HG02973 (cell line): ENCODE results near the gene ST7.

Experiments
- ATAC-seq: cut with Tn5 transposase; IDR thresholded peaks from one replicate; pipeline ENCODE4 v1.9.1; 2021; ENCODE audit warnings: moderate library complexity; ENCODE audit not compliant: unreplicated experiment

Gene ST7

DNA sequence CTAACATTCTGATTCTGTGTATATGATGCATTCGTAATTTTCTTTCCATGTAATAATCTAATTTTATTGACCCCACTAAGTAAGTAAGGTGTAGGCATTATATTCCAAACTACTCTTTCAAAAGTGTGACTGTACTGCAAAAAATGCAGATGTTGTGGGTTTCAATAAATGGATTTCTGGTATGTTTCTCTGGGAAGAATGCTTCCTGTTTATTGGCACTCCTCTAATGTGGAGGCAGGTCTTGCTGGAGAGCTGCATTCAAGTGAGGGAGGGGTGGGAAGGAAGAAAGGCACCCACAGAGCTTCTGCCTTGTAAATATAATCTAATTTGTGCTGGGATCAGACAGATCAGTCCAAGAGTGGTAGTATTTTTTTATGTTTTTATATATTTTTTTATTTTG is 23.9 kb downstream of the ST7 start:
- ATAC-seq, result no peak

DNA sequence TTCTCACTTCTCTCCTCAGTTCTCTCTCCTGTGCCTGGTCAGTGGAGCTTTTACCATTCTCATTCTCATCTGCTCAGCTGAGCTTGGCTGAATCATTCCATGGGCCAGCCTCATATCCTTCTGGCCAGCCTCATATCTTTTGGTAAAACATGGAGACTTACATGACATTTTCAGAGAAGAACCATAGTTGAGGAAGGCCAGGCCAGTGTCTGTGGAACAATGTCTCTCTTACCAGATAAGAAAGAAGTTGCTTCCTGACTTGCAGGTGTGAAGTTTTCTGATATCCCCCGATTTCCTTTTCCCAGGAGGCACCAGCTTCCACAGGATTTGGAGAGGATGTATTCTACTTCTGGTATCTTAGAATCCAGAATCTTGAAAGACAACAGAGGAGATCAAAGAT is 24.7 kb downstream of the ST7 start:
- ATAC-seq, result no peak

DNA sequence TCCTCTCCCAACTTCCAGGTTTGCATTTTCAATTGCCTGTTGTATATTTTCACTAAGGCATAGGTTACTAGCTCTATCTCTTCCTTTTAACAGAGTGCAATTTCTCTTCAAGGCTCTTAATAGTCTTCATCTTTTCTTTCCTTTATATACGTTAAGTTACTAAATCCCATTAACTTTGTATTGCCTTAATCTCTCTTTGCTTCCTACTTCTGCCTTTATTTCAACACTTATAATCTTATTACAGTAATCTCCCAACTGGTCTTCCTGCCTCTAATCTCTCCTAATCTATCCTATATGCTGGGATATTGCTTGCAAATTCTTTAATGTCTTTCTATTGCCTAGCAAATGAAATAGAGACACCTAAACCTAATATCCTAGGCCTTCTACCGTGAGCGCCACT is 26.1 kb downstream of the ST7 start:
- ATAC-seq, result no peak

DNA sequence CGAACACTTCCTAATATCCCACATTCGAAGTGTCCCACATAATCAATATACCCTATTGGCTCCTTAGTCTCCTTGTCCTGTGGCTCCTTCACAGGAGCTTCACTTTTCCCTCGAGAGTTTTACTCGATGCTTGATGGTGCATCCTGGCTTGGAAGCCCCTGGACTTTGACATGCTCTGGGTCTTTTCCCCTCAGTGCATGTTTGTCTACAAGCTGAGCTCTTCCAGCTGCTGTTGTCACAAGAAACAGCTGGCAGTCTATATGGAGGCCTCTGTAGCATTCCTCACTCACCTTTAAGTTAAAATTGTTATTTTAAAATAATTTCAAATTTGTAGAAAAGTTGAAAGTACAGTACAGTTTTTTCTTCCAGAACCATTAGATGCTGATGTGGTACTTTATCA is 27.1 kb downstream of the ST7 start:
- ATAC-seq, result no peak

DNA sequence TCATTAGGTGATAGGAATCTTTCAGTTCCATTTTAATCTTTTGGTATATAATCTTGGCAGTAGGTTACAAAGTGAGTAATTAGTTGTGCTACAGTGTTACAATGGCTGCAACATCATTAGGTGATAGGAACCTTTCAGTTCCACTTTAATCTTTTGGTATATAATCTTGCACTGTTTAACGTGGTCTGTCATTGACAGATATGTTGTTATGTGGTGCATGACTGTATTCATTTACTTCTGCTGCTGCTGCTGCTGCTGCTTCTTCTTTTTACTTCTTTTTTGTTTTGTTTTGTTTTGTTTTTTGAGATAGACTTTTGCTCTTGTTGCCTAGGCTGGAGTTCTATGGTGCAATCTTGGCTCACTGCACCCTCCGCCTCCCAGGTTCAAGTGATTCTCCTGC is 28.6 kb downstream of the ST7 start:
- no peak for ATAC-seq

DNA sequence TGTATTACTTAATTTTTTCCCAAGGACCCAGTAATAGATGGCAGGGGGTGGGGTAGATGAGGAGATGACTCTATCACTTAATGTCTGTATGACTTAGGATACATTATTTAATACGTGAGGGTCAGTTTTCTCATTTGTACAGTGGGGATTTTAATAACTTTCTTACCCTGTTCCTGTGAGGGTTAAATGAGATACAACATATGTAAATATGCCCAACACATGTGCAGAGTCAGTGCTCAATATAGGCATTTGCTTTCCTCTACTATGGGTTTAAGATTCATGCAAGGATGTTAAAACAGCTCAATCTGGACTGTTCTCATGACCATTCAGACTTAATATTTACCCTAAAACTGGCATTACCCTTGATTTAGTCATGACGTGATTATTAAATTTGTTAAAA is 31.2 kb downstream of the ST7 start:
- ATAC-seq, result no peak

DNA sequence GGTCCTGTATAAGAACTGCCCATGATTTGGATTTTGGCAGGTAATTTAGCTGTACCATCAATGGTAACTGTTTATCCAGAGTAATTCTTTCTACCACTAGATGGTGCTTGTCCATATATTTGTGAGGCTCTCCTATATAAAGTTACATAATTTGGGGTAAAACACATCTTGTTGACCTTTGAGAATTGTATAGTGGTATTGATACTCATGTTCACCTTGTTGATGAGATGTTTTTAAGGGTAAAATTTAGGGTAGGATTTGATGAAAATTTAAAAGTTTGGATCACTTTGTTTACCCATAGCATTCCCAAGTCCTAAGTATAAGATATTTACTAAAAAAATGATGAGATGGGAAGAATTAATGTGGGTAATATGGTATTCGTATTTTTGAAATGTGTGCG is 31.6 kb downstream of the ST7 start:
- ATAC-seq, result no peak

DNA sequence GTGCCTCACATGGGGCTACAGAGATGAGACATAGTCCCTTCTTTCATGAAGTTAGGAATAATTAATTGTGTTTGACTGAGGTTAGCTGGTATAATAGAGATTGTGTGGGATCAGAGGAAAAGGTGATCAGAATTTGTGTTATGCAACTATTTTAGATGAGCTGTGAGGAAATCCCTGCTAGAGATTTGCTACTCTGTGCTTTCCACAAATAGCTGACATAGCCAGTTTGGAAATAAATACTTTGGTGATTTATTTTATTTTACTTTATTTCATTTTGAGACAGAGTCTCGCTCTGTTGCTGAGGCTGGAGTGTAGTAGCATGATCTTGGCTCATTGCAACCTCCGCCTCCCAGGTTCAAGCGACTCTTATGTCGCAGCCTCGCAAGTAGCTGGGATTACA is 32.3 kb downstream of the ST7 start:
- ATAC-seq, result no peak

DNA sequence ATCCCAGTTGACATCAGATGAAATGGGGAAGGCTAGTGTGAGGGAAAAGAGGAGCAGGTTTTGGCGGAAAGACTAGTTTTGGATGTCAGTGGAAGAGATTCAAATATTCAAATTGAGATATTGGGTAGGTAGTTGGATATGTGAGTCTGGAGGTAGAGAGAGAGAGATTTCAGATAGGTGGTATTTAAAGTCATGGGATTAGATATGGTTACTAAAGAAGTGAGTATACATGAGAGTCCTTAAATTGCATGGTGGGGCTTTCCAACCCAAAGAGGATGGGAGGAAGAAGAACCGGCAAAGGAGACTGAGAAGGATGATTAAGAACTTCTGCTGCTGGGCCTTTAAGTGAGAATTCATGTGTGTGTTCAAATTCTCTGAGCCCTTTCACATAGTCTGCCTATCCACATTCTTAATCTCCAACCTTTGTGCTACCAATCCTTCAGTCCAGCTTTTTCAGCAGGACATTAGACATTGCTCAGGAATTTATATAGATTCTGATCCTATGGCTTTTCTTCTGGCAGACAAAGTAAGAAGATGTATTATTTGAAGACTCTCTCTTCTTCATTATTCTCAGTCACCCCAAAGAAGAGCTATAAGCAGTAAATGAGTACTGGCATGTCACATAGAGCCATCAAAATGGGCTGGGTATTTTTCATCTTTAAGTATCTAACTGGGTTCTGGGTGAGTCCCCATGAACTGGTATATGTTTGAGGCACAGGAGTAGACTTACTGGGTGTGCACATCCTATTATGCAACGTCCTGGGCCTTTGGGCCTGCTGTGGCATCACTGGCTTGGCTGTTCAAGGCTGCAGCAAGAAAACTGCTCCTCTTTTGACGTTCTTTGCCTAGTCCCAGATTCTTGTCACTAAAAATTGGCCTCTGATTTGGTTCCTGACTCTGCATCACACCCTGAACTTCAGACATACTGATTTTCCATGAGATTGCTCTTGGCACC is 33.6 kb downstream of the ST7 start:
- ATAC-seq, result peak; percentile 41

DNA sequence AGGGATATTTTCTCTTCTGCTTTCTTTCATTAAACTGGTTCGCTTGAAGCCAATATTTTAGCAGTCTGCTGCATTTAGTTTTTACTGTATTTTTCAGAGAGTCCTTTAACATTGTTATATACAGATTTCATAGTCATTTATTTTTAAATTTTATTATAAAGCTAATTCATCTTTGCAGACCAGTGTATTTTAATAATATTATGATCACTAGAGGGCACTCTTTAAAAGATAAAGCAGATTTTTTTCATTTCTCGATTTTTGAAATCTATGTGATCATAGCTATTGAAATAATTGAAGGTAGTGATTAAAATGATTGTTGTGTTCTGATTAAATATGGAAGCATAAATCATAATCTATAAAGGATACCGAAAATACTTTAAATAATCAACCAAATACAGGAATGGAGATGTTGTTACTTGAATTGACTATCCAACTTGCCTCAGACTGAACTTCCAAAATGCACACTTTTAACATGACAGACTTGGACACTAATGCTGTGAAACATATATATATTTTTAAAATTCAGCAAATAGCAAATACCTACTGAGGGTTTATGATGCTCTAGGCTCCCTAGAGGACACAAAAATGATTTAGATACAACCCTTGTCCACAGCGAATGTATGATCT is 35.2 kb downstream of the ST7 start:
- ATAC-seq, result no peak

DNA sequence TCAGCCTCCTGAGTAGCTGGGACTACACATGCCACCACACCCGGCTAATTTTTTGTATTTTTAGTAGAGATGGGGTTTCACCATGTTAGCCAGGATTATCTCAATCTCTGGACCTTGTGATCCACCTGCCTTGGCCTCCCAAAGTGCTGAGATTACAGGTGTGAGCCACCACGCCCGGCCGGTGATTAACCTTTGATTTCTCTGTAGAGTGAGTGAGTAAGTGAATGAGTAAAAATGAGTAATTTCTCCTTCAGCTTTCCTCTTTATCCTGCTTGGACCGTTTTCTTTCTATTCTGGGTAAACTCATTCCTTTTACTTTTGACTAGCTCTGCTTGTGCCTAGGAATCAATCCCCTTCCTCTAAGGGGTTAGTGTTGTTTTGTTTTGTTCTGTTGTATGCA is 36.8 kb downstream of the ST7 start:
- no peak for ATAC-seq

DNA sequence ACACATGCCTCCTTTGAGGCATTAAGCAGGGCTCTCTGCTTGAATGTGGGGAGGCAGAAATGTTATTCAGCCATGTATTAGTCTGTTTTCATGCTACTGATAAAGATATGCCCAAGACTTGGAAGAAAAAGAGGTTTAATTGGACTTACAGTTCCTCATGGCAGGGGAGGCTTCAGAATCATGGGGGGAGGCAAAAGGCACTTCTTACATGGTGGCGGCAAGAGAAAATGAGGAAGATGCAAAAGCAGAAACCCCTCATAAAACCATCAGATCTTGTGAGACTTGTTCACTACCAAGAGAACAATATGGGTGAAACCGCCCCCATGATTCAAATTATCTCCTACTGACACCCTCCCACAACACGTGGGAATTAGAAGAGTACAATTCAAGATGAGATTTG is 37.9 kb downstream of the ST7 start:
- no peak for ATAC-seq

DNA sequence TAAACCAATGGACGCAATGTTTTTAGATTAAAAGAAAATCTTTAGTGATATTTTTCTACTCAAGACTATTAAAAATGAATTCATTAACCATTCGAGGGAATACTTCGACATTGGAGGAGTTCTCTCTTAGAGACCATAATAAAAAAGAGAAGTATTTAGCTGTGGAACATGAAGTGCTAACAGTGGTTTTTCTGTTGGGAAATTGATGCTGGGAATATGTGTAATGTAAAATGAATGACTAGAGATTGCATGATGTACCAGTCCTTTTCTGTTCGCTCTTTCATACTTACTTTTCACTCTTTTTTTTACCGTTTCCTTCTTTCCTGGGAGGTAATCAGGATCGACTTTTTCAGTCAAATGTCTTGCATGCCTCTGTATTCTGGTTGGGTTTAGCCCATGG is 41.3 kb downstream of the ST7 start:
- ATAC-seq, result no peak

DNA sequence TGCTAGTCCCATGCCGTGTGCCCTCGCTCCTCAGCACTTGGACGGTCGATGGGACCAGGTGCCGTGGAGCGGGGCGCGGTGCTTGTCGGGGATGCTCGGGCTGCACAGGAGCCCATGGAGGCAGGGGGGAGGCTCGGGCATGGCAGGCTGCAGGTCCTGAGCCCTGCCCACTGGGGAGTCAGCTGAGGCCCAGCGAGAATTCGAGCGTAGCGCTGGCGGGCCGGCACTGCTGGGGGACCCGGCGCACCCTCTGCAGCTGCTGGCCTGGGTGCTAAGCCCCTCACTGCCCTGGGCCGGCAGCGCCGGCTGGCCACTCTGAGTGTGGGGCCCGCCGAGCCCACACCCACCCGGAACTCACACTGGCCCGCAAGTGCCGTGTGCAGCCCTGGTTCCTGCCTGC is 44.7 kb downstream of the ST7 start:
- no peak for ATAC-seq

DNA sequence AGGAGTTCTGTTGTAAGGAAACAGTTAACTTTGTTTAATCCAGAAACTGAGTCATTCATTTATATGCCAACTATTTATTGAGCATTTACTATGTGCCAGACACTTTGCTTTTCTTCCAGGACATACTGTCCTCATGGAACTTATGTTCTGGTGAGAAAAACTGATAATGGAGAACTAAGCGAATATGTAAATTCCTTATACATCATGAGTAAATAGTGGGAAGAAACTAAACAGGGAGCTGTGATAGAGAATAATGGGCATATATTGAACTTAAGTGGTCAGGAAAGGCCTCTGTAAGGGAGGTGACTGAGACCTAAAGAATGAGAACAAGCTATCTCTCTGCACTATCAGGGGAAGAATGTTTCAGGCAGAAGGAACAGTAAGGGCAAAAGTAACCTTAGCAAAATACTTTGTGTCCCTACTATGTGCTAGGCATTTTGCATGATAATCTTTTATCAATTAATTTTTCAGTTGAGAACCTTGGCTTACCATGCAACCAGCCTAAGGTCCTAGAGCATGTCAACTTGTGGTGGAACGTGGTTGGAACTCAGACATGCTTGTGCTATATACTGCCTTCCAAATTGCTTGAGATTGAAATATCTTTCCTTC is 45.4 kb downstream of the ST7 start:
- no peak for ATAC-seq

DNA sequence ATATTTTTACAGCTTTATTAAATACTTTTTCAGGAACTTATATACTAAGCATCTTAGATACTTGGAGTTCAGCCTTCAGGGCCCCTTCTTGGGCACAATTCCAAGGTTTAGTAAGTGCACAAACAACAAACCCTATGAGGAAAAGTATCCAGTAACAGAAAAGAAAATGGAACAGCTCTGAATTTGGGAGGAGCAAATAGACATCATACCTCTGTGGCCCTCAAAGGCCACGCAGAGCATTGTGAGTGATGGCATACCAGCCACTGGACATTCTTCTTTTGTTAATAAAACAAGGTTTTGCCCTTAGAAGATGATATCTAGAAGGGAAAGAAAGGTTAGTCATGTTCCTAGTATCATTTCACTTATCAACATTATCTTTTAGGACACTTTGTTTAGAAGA is 46.0 kb downstream of the ST7 start:
- ATAC-seq, result no peak

DNA sequence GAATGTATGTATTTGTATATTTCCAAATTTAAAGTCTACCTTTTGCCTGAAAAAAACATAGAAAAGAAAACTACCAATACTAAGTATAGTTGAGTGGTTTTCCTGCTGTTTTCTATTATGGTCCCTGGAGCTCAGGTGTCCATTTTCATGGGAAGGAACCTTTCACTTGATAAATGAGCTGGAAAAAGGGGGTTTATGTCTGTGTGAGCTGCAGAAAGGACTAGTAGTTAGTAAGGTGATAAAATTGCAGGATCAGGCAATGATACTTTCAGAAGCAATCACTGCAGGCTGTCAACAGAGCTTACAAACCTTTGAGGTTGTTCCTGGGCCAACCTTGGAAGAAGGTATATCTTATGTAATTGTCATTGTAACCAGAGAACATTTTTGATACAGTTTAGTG is 48.0 kb downstream of the ST7 start:
- no peak for ATAC-seq

DNA sequence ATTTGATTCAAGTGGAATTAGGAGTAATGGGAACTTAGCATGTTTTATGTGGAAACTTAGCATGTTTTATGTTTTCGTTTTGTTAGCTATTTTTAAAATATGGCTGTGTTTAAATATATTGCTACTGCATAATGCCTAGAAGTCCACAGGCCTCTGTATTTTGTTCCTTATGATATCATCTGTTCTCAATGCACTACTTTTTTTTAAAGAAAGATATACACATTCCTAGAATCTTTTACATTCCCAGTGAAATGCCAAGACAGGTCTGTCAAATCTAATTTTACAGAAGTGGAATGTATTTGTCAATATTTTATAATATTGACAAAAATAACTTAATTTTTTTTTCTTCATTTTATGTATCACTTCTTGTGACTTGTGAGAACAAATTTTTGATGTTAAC is 51.6 kb downstream of the ST7 start:
- no peak for ATAC-seq

DNA sequence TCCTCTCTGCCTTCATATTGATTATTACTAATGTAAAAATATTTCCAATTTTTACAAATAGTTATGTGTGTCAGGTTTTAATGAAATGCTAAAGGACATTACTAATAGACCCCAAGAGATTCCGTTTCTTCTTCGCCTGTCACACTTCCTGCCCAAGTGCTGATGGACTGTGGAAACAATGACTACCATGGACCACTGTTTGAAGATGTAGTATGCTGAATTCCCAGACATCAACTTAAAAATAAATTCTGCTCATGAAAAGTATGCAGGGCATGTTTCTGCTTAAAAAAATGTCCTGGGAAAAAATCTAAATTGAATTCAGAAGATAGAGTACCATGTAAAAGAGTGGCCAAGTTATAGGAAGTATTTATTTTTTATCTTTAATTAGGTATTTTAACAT is 52.1 kb downstream of the ST7 start:
- no peak for ATAC-seq

DNA sequence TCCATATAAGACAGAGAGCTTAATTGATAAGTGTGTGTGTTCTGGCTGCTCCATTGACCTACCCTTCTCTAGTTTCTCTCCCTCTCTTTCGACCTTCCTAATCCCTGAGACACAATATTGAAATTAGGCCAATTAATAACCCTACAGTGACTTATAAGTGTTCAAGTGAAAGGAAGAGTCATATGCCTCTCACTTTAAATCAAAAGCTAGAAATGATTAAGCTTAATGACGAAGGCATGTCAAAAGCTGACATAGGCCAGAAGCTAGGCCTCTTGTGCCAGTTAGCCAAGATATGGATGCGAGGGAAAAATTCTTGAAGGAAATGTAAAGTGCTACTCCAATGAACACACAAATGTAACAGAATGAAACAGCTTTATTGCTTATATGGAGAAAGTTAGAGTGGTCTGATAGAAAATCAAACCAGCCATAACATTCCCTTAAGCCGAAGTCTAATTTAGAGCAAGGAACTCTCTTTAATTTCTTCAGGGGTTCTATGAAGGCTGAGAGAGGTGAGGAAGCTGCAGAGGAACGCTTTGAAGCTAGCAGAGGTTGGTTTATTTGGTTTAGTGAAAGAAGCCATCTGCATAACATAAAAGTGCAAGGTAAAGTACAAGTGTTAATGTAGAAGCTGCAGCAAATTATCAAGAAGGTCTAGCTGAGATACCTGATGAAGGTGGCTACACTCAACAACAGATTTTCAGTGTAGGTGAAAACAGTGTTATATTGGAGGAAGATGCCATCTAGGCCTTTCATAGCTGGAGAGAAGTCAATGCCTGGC is 53.8 kb downstream of the ST7 start:
- ATAC-seq, result no peak

DNA sequence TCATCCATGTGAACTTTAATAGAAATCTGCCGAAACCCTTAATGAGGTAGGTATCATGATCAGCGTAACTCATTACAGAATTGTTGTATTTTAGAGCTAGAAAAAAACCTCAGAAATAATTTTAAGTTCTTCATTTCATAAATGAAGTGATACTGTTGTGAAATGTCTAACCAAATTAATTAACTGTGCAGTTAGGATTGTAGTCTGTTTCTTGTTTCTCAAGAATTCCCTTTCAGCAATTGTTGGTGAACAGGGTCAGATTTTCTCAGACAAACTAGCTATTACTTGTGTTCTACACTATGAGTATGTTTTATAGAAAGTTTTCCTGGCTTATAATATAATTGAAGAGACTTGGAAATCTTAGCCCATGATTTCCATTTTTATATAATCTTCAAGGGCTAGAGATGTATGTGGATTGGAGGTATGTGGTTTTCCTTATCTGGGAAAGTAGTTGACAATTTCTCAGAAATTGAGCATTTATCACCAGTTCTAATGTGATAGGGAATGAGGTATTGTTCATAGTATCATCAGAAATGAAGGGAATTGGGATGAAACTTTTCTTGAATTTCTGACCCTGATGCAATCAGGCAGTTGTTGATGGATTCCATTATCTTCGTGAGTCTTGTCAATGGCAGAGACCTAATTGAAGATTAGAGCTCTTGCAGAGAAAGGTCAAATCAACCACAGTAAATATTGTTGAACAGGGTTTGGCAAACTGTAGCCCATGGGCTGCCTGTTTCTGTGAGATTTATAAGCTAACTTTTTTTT is 55.0 kb downstream of the ST7 start:
- no peak for ATAC-seq
